Subcutaneous adipose tissue (tissue), 4 donors: ENCODE results near the gene ARID1B. TPM values are rescaled to one million over a fixed set of nuclear protein-coding genes. Genes with fewer than 3 reads are reported as not detected.

ENCODE experiments used
- CTCF ChIP-seq: fragments of 450-650 bp; IDR thresholded peaks from one replicate; pipeline ENCODE4 v1.5.1; 2016; ENCODE audit warnings: low read depth, mild to moderate bottlenecking, control low read depth, antibody characterized with exemption, moderate library complexity
- total RNA-seq, 4 donors: library from RNA; depleted of rRNA; stranded (reverse); fragments of >200 nt; gene quantifications; one replicate each; pipeline ENCODE4 v1.1.0, GENCODE V29; 2016

The ARID1B gene
- total RNA-seq, 4 donors from 2014 or later: 93.8 to 137 (median 104) TPM

DNA sequence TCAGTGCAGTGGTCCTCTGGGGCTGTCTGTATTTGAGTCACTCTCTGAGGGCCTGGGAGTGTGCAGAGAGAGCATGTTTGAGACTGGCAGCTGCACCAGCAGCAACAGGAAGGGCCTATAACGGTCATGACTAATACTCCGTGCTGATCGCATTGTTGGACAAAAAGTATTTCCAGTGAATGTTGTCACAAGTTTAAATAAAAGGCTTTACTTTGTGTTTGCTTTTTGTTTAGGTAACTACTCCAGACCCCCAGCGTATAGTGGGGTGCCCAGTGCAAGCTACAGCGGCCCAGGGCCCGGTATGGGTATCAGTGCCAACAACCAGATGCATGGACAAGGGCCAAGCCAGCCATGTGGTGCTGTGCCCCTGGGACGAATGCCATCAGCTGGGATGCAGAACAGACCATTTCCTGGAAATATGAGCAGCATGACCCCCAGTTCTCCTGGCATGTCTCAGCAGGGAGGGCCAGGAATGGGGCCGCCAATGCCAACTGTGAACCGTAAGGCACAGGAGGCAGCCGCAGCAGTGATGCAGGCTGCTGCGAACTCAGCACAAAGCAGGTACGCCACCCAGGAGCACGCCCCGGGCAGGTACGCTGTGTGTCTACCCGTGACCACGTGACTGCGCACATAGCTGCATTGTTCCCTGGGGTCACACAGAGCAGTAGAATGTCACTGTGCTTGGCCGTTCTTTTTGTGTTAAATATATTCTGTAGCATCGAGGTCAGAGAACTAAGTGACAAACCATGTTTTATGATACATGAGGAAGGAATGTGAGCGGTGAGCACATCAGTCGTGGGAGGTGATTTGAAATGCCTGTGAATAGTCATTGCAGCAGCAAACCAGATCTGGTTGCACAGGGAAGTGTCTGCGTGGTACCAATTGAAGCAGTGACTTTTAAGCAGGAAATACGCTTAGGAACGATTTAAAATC is 371.5 kb downstream of the ARID1B start:
- no peak for TF ChIP-seq CTCF

GRCh38 chr6:157150076-157150475 is 372.9 kb downstream of the ARID1B start:
- TF ChIP-seq CTCF: no peak

- TF ChIP-seq CTCF: no peak
Measured at GRCh38 chr6:157151029-157151428, 373.9 kb downstream of the ARID1B start.

DNA sequence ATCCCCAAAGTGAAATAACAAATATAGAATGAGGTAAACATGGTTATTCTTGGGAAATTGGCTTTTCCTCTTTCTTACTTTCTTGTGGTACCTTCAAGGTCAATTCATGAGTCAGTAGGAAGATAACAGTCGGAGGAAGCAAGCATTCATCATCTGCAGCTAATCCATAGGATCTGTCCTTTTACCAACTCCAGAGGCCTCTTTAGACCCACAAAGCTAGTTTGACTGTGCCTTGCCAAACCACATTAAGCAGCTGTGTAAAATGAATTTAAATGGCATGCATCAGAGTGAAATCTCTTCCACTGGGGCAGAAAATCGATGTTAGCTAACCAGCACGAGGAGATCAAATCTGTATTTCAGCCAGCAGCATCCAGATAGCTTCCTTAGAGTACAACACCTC is 374.8 kb downstream of the ARID1B start:
- no peak for TF ChIP-seq CTCF

DNA sequence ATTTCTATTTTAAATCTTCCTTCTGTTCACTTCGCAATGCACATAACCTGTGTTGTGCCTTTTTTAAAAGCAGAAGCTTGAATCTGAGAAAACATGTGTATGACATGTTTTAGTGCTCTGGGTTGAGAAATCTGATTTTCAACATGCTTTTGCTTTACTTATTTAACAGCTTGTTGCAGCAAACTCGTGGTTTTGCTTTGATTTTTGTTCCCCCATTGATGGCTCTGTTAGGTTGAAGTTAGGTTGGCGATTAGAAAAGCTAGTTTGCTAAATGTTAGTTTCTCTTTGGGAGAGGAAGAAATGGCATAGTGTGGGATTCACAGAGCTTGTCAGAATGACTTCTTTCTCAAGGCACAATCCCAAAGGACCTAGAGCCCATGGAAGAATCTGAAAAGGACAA is 375.4 kb downstream of the ARID1B start:
- no peak for TF ChIP-seq CTCF

- TF ChIP-seq CTCF: no peak
Measured at GRCh38 chr6:157155804-157156203, 378.6 kb downstream of the ARID1B start.

GRCh38 chr6:157157258-157157657 is 380.1 kb downstream of the ARID1B start:
- TF ChIP-seq CTCF: no peak
